Type B pancreatic cell (in vitro differentiated cells): Measurements from ENCODE around the gene MEIG1. TPM values are rescaled to one million over a fixed set of nuclear protein-coding genes. Genes with fewer than 3 reads are reported as not detected.
"Not testable (repeated sequence)": the region's sequence is repeated elsewhere in the genome, so short reads cannot be mapped to it uniquely, and the experiment has no call there.

Experiments used
- DNase-seq: peaks from one replicate; pipeline ENCODE4 v3.0.0; 2021; ENCODE audit warnings: mixed read lengths; ENCODE audit not compliant: unreplicated experiment; ENCODE audit errors: extremely low spot score
- H3K27ac Mint-ChIP-seq: 2 replicates; pipeline ENCODE4 v1.8.0; 2021; ENCODE audit warnings: mild to moderate bottlenecking, mixed read lengths
- H3K27me3 Mint-ChIP-seq: 2 replicates; pipeline ENCODE4 v1.8.0; 2021; ENCODE audit warnings: mixed read lengths
- H3K36me3 Mint-ChIP-seq: 2 replicates; pipeline ENCODE4 v1.8.0; 2021; ENCODE audit warnings: mixed read lengths
- H3K4me1 Mint-ChIP-seq: one replicate; pipeline ENCODE4 v1.8.0; 2021; ENCODE audit warnings: mixed read lengths; ENCODE audit not compliant: unreplicated experiment
- H3K4me3 Mint-ChIP-seq: 2 replicates; pipeline ENCODE4 v1.8.0; 2021; ENCODE audit warnings: mild to moderate bottlenecking, mixed read lengths
- H3K9me3 Mint-ChIP-seq: 2 replicates; pipeline ENCODE4 v1.8.0; 2021; ENCODE audit warnings: mixed read lengths
- total RNA-seq: library from RNA; stranded (reverse); gene quantifications from 2 replicates; pipeline ENCODE4 v1.2.1, GENCODE V29; 2021; ENCODE audit warnings: low replicate concordance
- TF ChIP-seq, protein P1 (sequence below): fragments of 200-600 bp; sonication (generic); conservative IDR thresholded peaks from 2 replicates; pipeline ENCODE4 v1.5.0; 2021; ENCODE audit warnings: antibody characterized with exemption, mild to moderate bottlenecking

Gene MEIG1
- total RNA-seq, 1 donor from 2014 or later, result 2.8 TPM

DNA sequence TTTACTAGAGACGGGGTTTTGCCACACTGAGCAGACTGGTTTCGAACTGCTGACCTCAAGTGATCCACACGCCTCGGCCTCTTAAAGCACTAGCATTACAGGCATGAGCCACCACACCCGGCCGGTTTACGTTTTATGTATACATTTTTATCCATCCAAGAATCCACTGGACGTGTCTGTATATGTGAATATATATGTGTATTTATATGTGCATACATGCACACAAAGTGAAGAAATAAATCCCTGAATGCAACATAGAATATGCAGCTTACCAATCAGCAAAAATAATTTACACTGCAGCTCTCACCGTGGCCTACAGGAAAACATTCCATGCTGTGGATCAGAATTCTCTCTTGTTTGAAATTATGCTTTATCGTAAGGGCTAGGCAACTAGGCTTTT lies 28.6 kb upstream of the MEIG1 start:
- TF ChIP-seq, protein P1, sequence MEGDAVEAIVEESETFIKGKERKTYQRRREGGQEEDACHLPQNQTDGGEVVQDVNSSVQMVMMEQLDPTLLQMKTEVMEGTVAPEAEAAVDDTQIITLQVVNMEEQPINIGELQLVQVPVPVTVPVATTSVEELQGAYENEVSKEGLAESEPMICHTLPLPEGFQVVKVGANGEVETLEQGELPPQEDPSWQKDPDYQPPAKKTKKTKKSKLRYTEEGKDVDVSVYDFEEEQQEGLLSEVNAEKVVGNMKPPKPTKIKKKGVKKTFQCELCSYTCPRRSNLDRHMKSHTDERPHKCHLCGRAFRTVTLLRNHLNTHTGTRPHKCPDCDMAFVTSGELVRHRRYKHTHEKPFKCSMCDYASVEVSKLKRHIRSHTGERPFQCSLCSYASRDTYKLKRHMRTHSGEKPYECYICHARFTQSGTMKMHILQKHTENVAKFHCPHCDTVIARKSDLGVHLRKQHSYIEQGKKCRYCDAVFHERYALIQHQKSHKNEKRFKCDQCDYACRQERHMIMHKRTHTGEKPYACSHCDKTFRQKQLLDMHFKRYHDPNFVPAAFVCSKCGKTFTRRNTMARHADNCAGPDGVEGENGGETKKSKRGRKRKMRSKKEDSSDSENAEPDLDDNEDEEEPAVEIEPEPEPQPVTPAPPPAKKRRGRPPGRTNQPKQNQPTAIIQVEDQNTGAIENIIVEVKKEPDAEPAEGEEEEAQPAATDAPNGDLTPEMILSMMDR, result no peak
- no peaks in the 10 kb centered on the region for H3K27me3 Mint-ChIP-seq
- no peak for DNase-seq
- peaks cover 33% of the 10 kb centered on the region for H3K36me3 Mint-ChIP-seq
- no peak overlapping the region for H3K4me3 Mint-ChIP-seq
- H3K27ac Mint-ChIP-seq, result no peak overlapping the region
- peaks cover 5% of the 10 kb centered on the region for H3K9me3 Mint-ChIP-seq
- H3K4me1 Mint-ChIP-seq, result no peaks in the 10 kb centered on the region

- no peaks in the 10 kb centered on the region for H3K9me3 Mint-ChIP-seq
- DNase-seq, result no peak
- H3K4me1 Mint-ChIP-seq, result no peaks in the 10 kb centered on the region
- no peak overlapping the region for H3K4me3 Mint-ChIP-seq
- peaks cover 19% of the 10 kb centered on the region for H3K36me3 Mint-ChIP-seq
- TF ChIP-seq, protein P1, result no peak
- H3K27me3 Mint-ChIP-seq, result no peaks in the 10 kb centered on the region
- no peak overlapping the region for H3K27ac Mint-ChIP-seq
Observed at GRCh38 chr10:14936584-14936983, 22.6 kb upstream of the MEIG1 start.

- not testable (repeated sequence) for DNase-seq, H3K9me3 Mint-ChIP-seq, H3K27me3 Mint-ChIP-seq, H3K4me1 Mint-ChIP-seq, H3K27ac Mint-ChIP-seq, H3K4me3 Mint-ChIP-seq, H3K36me3 Mint-ChIP-seq
Observed at GRCh38 chr10:14938971-14939370, 20.2 kb upstream of the MEIG1 start.

DNA sequence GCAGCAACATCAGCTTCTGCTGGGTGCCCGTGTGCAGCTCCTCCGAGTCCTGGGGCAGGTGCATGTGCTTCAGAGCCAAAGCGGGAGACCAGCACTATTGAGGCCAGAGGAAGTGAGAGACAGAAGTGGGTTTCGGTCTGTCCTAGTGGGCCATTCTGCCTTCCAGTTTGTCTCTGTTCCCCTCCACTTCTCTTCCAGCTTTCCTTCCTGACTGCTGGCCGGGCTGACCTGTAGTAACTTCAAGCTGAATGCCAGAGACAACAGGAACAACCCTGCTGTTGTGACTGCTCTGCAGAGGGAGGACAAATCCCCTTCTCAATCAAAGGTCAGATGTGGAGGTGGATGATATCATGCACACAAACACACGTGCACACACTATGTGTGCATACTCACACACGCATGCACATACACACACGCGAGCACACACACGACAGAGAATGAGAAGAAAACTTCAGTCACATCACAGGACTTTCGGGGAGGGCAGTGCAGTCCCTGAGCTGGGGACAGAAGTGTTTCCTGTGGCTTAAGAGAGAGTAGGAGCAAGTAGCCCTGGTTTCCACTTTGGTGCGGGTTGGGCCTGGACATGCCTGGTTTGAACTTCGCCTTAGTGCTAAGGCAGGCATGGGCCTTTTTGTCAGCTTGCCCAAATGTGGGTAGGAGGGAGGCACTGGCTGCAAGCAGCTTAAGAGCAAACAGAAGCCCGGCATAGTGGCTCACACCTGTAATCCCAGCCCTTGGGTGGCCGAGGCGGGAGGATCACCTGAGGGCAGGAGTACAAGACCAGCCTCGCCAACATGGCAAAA lies 16.8 kb upstream of the MEIG1 start:
- H3K27me3 Mint-ChIP-seq, H3K36me3 Mint-ChIP-seq, DNase-seq, H3K4me3 Mint-ChIP-seq, H3K27ac Mint-ChIP-seq, H3K4me1 Mint-ChIP-seq, H3K9me3 Mint-ChIP-seq: not testable (repeated sequence)

GRCh38 chr10:14942950-14943338 lies 16.2 kb upstream of the MEIG1 start:
- not testable (repeated sequence) for H3K27me3 Mint-ChIP-seq, H3K4me3 Mint-ChIP-seq, H3K36me3 Mint-ChIP-seq, H3K4me1 Mint-ChIP-seq, H3K27ac Mint-ChIP-seq, DNase-seq, H3K9me3 Mint-ChIP-seq

- TF ChIP-seq, protein P1, result no peak
- H3K4me3 Mint-ChIP-seq, result no peak overlapping the region
- no peak overlapping the region for H3K27ac Mint-ChIP-seq
- no peaks in the 10 kb centered on the region for H3K36me3 Mint-ChIP-seq
- H3K27me3 Mint-ChIP-seq, result no peaks in the 10 kb centered on the region
- H3K4me1 Mint-ChIP-seq, result no peaks in the 10 kb centered on the region
- H3K9me3 Mint-ChIP-seq, result no peaks in the 10 kb centered on the region
- no peak for DNase-seq
Observed at GRCh38 chr10:14945108-14945507, 14.1 kb upstream of the MEIG1 start.

GRCh38 chr10:14947268-14947667 lies 11.9 kb upstream of the MEIG1 start:
- Mint-ChIP-seq H3K4me3 (no peak overlapping the region), H3K27me3 (no peaks in the 10 kb centered on the region), H3K36me3 (peaks cover 3% of the 10 kb centered on the region), H3K27ac (no peak overlapping the region), H3K4me1 (peaks cover 8% of the 10 kb centered on the region), H3K9me3 (no peaks in the 10 kb centered on the region)
- no peak for DNase-seq
- TF ChIP-seq, protein P1, result no peak
